GM12892 (cell line): ENCODE results near the gene TEC.

Experiments used
- POLR2A ChIP-seq: IDR thresholded peaks from 2 replicates; pipeline ENCODE4 v1.6.1; 2011; ENCODE audit warnings: low read depth, low read length, control low read depth
- TAF1 ChIP-seq: IDR thresholded peaks from 2 replicates; pipeline ENCODE4 v1.6.1; 2011; ENCODE audit warnings: low read depth, mild to moderate bottlenecking, control low read depth, low read length, borderline replicate concordance

DNA sequence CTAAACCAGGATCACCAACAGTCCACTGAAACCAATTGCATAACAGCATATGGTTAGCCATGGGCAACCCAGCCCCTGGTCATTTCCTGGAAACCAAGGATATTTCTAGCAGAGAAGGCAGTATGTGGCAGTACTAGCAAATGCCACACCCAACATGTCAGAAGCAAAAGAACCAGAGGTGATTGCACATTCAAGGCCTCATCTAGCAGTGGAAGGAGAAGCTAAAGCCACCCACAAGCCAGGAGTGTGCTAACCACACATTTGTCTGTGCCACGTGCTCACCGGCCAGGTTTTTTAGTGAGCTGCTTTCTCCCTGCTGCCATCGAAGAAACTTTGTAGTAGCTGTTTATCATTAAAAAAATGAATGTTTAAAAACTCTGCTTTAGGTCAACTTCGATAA lies 42.0 kb downstream of the TEC start:
- TF ChIP-seq POLR2A = no peak
- TF ChIP-seq TAF1 = no peak
